ENCODE measurements around the gene CEMIP.

CEMIP gene

GRCh38 chr15:80878242-80878866 lies 99.2 kb downstream of the CEMIP start:
- H3K4me3 Mint-ChIP-seq: no peak overlapping the region

GRCh38 chr15:80878867-80879250 lies 99.7 kb downstream of the CEMIP start:
- Mint-ChIP-seq H3K27me3 (peaks cover 12% of the 10 kb centered on the region), H3K9me3 (no peaks in the 10 kb centered on the region), H3K27ac (no peak overlapping the region), H3K36me3 (ENCODE audit: low read depth) (no peaks in the 10 kb centered on the region), H3K4me3 (no peak overlapping the region), H3K4me1 (ENCODE audit: low read depth) (no peaks in the 10 kb centered on the region)
- DNase-seq: no peak

More at GRCh38 chr15:80878242-80878866, 99.2 kb downstream of the CEMIP start:
- no peak overlapping the region for H3K27ac Mint-ChIP-seq
- DNase-seq: no peak
- no peaks in the 10 kb centered on the region for H3K9me3 Mint-ChIP-seq
- H3K4me1 Mint-ChIP-seq (ENCODE audit: low read depth): no peaks in the 10 kb centered on the region
- no peaks in the 10 kb centered on the region for H3K36me3 Mint-ChIP-seq (ENCODE audit: low read depth)
- H3K27me3 Mint-ChIP-seq: peaks cover 12% of the 10 kb centered on the region

- H3K9me3 Mint-ChIP-seq: no peaks in the 10 kb centered on the region
- no peak overlapping the region for H3K4me3 Mint-ChIP-seq
- H3K27me3 Mint-ChIP-seq: peaks cover 12% of the 10 kb centered on the region
- DNase-seq: no peak
- H3K4me1 Mint-ChIP-seq (ENCODE audit: low read depth): no peaks in the 10 kb centered on the region
- no peaks in the 10 kb centered on the region for H3K36me3 Mint-ChIP-seq (ENCODE audit: low read depth)
- no peak overlapping the region for H3K27ac Mint-ChIP-seq
Measured at GRCh38 chr15:80880086-80880485, 100.9 kb downstream of the CEMIP start.

GRCh38 chr15:80883641-80884040 lies 104.5 kb downstream of the CEMIP start:
- Mint-ChIP-seq H3K9me3 (no peaks in the 10 kb centered on the region), H3K27me3 (no peaks in the 10 kb centered on the region), H3K36me3 (ENCODE audit: low read depth) (no peaks in the 10 kb centered on the region), H3K4me1 (ENCODE audit: low read depth) (peaks cover 2% of the 10 kb centered on the region), H3K27ac (no peak overlapping the region), H3K4me3 (no peak overlapping the region)
- no peak for DNase-seq

- no peak for DNase-seq
- Mint-ChIP-seq H3K36me3 (ENCODE audit: low read depth) (no peaks in the 10 kb centered on the region), H3K9me3 (no peaks in the 10 kb centered on the region), H3K4me1 (ENCODE audit: low read depth) (peaks cover 9% of the 10 kb centered on the region), H3K4me3 (no peak overlapping the region), H3K27me3 (no peaks in the 10 kb centered on the region), H3K27ac (no peak overlapping the region)
Measured at GRCh38 chr15:80885016-80885579, 105.9 kb downstream of the CEMIP start.

GRCh38 chr15:80887148-80887547 lies 108.0 kb downstream of the CEMIP start:
- Mint-ChIP-seq H3K4me1 (ENCODE audit: low read depth) (peaks cover 9% of the 10 kb centered on the region), H3K36me3 (ENCODE audit: low read depth) (no peaks in the 10 kb centered on the region), H3K9me3 (no peaks in the 10 kb centered on the region), H3K27ac (no peak overlapping the region), H3K27me3 (no peaks in the 10 kb centered on the region), H3K4me3 (no peak overlapping the region)
- no peak for DNase-seq

GRCh38 chr15:80888846-80889245 lies 109.7 kb downstream of the CEMIP start:
- H3K9me3 Mint-ChIP-seq: no peaks in the 10 kb centered on the region
- H3K36me3 Mint-ChIP-seq (ENCODE audit: low read depth): no peaks in the 10 kb centered on the region
- no peak for DNase-seq
- peaks cover 9% of the 10 kb centered on the region for H3K4me1 Mint-ChIP-seq (ENCODE audit: low read depth)
- H3K27me3 Mint-ChIP-seq: no peaks in the 10 kb centered on the region
- no peak overlapping the region for H3K27ac Mint-ChIP-seq
- H3K4me3 Mint-ChIP-seq: no peak overlapping the region

- peaks cover 9% of the 10 kb centered on the region for H3K4me1 Mint-ChIP-seq (ENCODE audit: low read depth)
- H3K27ac Mint-ChIP-seq: no peak overlapping the region
- peaks cover 2% of the 10 kb centered on the region for H3K36me3 Mint-ChIP-seq (ENCODE audit: low read depth)
- no peak for DNase-seq
- H3K9me3 Mint-ChIP-seq: no peaks in the 10 kb centered on the region
- H3K27me3 Mint-ChIP-seq: no peaks in the 10 kb centered on the region
- H3K4me3 Mint-ChIP-seq: no peak overlapping the region
Measured at GRCh38 chr15:80890341-80891005, 111.3 kb downstream of the CEMIP start.

- Mint-ChIP-seq H3K36me3 (ENCODE audit: low read depth) (peaks cover 8% of the 10 kb centered on the region), H3K4me3 (no peak overlapping the region), H3K9me3 (no peaks in the 10 kb centered on the region), H3K27me3 (no peaks in the 10 kb centered on the region), H3K4me1 (ENCODE audit: low read depth) (peaks cover 9% of the 10 kb centered on the region), H3K27ac (no peak overlapping the region)
- DNase-seq: no peak
Measured at GRCh38 chr15:80891006-80891405, 111.8 kb downstream of the CEMIP start.

GRCh38 chr15:80892414-80892813 lies 113.2 kb downstream of the CEMIP start:
- H3K4me3 Mint-ChIP-seq: no peak overlapping the region
- no peak overlapping the region for H3K27ac Mint-ChIP-seq
- DNase-seq: no peak
- peaks cover 9% of the 10 kb centered on the region for H3K4me1 Mint-ChIP-seq (ENCODE audit: low read depth)
- H3K9me3 Mint-ChIP-seq: peaks cover 3% of the 10 kb centered on the region
- H3K27me3 Mint-ChIP-seq: no peaks in the 10 kb centered on the region
- peaks cover 21% of the 10 kb centered on the region for H3K36me3 Mint-ChIP-seq (ENCODE audit: low read depth)

GRCh38 chr15:80893777-80894176 lies 114.6 kb downstream of the CEMIP start:
- Mint-ChIP-seq H3K4me1 (ENCODE audit: low read depth) (peaks cover 5% of the 10 kb centered on the region), H3K27me3 (no peaks in the 10 kb centered on the region), H3K9me3 (peaks cover 3% of the 10 kb centered on the region), H3K27ac (no peak overlapping the region), H3K36me3 (ENCODE audit: low read depth) (peaks cover 21% of the 10 kb centered on the region), H3K4me3 (no peak overlapping the region)
- no peak for DNase-seq

- Mint-ChIP-seq H3K27me3 (no peaks in the 10 kb centered on the region), H3K27ac (no peak overlapping the region), H3K36me3 (ENCODE audit: low read depth) (peaks cover 21% of the 10 kb centered on the region), H3K4me1 (ENCODE audit: low read depth) (no peaks in the 10 kb centered on the region), H3K4me3 (no peak overlapping the region), H3K9me3 (peaks cover 3% of the 10 kb centered on the region)
- DNase-seq: no peak
Measured at GRCh38 chr15:80895091-80895490, 115.9 kb downstream of the CEMIP start.

GRCh38 chr15:80895965-80896364 lies 116.8 kb downstream of the CEMIP start:
- Mint-ChIP-seq H3K27ac (no peak overlapping the region), H3K4me1 (ENCODE audit: low read depth) (no peaks in the 10 kb centered on the region)
- no peak for DNase-seq

GRCh38 chr15:80898040-80898439 lies 118.9 kb downstream of the CEMIP start:
- no peak for DNase-seq
- Mint-ChIP-seq H3K9me3 (peaks cover 3% of the 10 kb centered on the region), H3K36me3 (ENCODE audit: low read depth) (peaks cover 21% of the 10 kb centered on the region), H3K27me3 (no peaks in the 10 kb centered on the region), H3K4me3 (no peak overlapping the region), H3K27ac (no peak overlapping the region), H3K4me1 (ENCODE audit: low read depth) (no peaks in the 10 kb centered on the region)

More at GRCh38 chr15:80895965-80896364, 116.8 kb downstream of the CEMIP start:
- Mint-ChIP-seq H3K4me3 (no peak overlapping the region), H3K9me3 (peaks cover 3% of the 10 kb centered on the region), H3K27me3 (no peaks in the 10 kb centered on the region), H3K36me3 (ENCODE audit: low read depth) (peaks cover 21% of the 10 kb centered on the region)

- peaks cover 2% of the 10 kb centered on the region for H3K36me3 Mint-ChIP-seq (ENCODE audit: low read depth)
- H3K4me3 Mint-ChIP-seq: no peak overlapping the region
- no peak overlapping the region for H3K27ac Mint-ChIP-seq
Measured at GRCh38 chr15:80902298-80902801, 123.2 kb downstream of the CEMIP start.

More at GRCh38 chr15:80902298-80902801, 123.2 kb downstream of the CEMIP start:
- Mint-ChIP-seq H3K4me1 (ENCODE audit: low read depth) (no peaks in the 10 kb centered on the region), H3K27me3 (no peaks in the 10 kb centered on the region), H3K9me3 (no peaks in the 10 kb centered on the region)
- no peak for DNase-seq

All from activated T-cell treated with anti-CD3 and anti-CD28 coated beads, Interleukin-2, amount 50 U/mL, for 24 hours (primary cell).